LNCaP clone FGC (cell line): ENCODE measurements around the gene INCA1.

Experiments
- DNase-seq: peaks from one replicate; pipeline ENCODE4 v3.0.0-alpha.2; 2011; ENCODE audit warnings: low read depth
- H3K4me3 ChIP-seq: 2 replicates; pipeline ENCODE4 v1.5.1; 2011; ENCODE audit warnings: mild to moderate bottlenecking, low read depth, low read length, control low read depth
- TF ChIP-seq, protein P1 (sequence below): IDR thresholded peaks from 2 replicates; pipeline ENCODE4 v1.5.1; 2012; ENCODE audit warnings: mild to moderate bottlenecking; ENCODE audit not compliant: control insufficient read depth, insufficient read depth; ENCODE audit errors: extremely low read depth

INCA1 gene

GRCh38 chr17:5011928-5012327, 14.6 kb upstream of the INCA1 start:
- TF ChIP-seq, protein P1, sequence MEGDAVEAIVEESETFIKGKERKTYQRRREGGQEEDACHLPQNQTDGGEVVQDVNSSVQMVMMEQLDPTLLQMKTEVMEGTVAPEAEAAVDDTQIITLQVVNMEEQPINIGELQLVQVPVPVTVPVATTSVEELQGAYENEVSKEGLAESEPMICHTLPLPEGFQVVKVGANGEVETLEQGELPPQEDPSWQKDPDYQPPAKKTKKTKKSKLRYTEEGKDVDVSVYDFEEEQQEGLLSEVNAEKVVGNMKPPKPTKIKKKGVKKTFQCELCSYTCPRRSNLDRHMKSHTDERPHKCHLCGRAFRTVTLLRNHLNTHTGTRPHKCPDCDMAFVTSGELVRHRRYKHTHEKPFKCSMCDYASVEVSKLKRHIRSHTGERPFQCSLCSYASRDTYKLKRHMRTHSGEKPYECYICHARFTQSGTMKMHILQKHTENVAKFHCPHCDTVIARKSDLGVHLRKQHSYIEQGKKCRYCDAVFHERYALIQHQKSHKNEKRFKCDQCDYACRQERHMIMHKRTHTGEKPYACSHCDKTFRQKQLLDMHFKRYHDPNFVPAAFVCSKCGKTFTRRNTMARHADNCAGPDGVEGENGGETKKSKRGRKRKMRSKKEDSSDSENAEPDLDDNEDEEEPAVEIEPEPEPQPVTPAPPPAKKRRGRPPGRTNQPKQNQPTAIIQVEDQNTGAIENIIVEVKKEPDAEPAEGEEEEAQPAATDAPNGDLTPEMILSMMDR, result no peak
- no peak for DNase-seq
- no peak overlapping the region for H3K4me3 ChIP-seq

DNA sequence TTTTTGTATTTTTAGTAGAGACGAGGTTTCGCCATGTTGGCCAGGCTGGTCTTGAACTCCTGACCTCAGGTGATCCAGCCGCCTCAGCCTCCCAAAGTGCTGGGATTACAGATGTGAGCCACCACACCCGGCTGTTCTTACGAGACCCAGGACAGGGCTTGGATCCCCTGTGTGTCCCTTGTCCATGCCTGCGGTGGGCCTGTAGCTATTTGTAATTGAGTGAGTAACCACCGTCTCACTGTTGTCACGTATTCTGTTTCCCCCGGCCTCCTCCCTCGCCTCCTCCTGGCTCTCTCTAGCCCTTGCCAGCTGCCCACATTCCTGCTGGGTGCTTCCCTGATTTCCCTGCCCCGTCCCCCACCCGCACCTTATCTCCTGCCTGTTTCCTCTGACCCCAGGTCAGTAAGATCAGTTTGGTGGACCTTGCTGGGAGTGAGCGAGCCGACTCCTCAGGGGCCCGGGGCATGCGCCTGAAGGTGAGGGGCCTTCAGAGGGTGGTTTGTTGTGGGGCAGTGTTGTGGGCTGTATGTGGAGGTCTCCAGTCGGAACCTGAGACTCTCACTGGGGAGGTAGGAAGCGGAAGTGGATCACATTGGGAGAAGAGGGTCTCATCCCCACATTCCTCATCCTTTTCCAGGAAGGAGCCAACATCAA, 6.0 kb upstream of the INCA1 start:
- no peak for DNase-seq
- TF ChIP-seq, protein P1, result no peak
- H3K4me3 ChIP-seq, result no peak overlapping the region

- no peak overlapping the region for H3K4me3 ChIP-seq
- TF ChIP-seq, protein P1, result no peak
- DNase-seq, result no peak
Measured at GRCh38 chr17:5002121-5002788, 4.9 kb upstream of the INCA1 start.

DNA sequence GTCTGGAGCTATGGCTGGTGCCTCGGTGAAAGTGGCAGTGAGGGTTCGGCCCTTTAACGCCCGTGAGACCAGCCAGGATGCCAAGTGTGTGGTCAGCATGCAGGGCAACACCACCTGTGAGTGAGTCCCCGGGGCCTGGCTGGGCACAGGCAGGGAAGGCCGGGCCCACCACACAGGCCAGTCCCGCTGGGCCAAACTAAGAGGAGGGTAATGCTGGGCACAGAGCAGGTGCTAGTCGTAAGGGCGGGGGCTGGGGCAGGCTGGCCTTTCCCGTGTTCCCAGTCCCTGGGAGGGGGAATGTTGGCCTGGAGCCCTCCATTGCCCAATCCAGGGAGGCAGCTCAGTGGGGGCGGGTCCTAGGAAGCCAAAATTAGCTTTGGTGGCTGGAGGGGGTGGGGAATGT, 2.9 kb upstream of the INCA1 start:
- no peak for DNase-seq
- H3K4me3 ChIP-seq, result no peak overlapping the region
- TF ChIP-seq, protein P1, result no peak

GRCh38 chr17:4999430-5000093, 2.2 kb upstream of the INCA1 start:
- H3K4me3 ChIP-seq, result peak overlapping the region; percentile 91
- DNase-seq, result no peak
- TF ChIP-seq, protein P1, result no peak

- H3K4me3 ChIP-seq, result peak overlapping the region; percentile 91
- no peak for DNase-seq
- TF ChIP-seq, protein P1, result no peak
Measured at GRCh38 chr17:4998732-4999429, 1.6 kb upstream of the INCA1 start.
